WTC11 (cell line): Measurements from ENCODE around the gene VTI1A. TPM values are rescaled to one million over a fixed set of nuclear protein-coding genes. Genes with fewer than 3 reads are reported as not detected.

Experiments used
- ATAC-seq: fragments of 200-7000 bp; cut with Tn5 transposase; 2 replicates; pipeline ENCODE4 v1.10.0; 2021; ENCODE audit warnings: mild to moderate bottlenecking, moderate library complexity
- CTCF ChIA-PET: fragments of 300-600 bp; sonication (Branson Sonifier 250); formaldehyde crosslinking; loops from one replicate; lab custom pipeline; 2021; ENCODE audit warnings: antibody characterized with exemption; lab: Charles Lee
- POLR2A ChIA-PET: fragments of 350-600 bp; sonication (Branson Sonifier 250); formaldehyde crosslinking; loops from one replicate; lab custom pipeline; 2021; ENCODE audit warnings: antibody characterized with exemption; lab: Charles Lee
- DNase-seq: peaks from one replicate; pipeline ENCODE4 v3.0.0; 2021; ENCODE audit warnings: low spot score
- H3K27ac Mint-ChIP-seq: 2 replicates; pipeline ENCODE4 v1.8.0; 2021; ENCODE audit warnings: mixed read lengths
- H3K27me3 Mint-ChIP-seq: 2 replicates; pipeline ENCODE4 v1.8.0; 2021; ENCODE audit warnings: low read depth, mild to moderate bottlenecking, moderate library complexity, mixed read lengths
- H3K36me3 Mint-ChIP-seq: 2 replicates; pipeline ENCODE4 v1.8.0; 2021; ENCODE audit warnings: mixed read lengths
- H3K4me1 Mint-ChIP-seq: 2 replicates; pipeline ENCODE4 v1.8.0; 2022; ENCODE audit warnings: mixed read lengths
- H3K4me3 Mint-ChIP-seq: 2 replicates; pipeline ENCODE4 v1.8.0; 2021; ENCODE audit warnings: mild to moderate bottlenecking, moderate library complexity, mixed read lengths
- H3K9me3 Mint-ChIP-seq: 2 replicates; pipeline ENCODE4 v1.8.0; 2021; ENCODE audit warnings: mixed read lengths
- CREM ChIP-seq: sonication (generic); formaldehyde crosslinking; IDR thresholded peaks from 2 replicates; pipeline ENCODE4 v1.8.1; 2022; ENCODE audit warnings: mild to moderate bottlenecking, missing genetic modification reagents, moderate library complexity
- EMX1 ChIP-seq: fragments of 250-450 bp; sonication (Bioruptor Pico); IDR thresholded peaks from 2 replicates; pipeline ENCODE4 v1.8.0; 2021; ENCODE audit warnings: mild to moderate bottlenecking
- ESRRA ChIP-seq: sonication (generic); formaldehyde crosslinking; IDR thresholded peaks from 2 replicates; pipeline ENCODE4 v1.8.1; 2022; ENCODE audit warnings: mild to moderate bottlenecking, missing genetic modification reagents, borderline replicate concordance
- FOXJ3 ChIP-seq: sonication (generic); formaldehyde crosslinking; IDR thresholded peaks from 2 replicates; pipeline ENCODE4 v1.9.0; 2021; ENCODE audit warnings: missing genetic modification reagents, mild to moderate bottlenecking, borderline replicate concordance
- FOXP1 ChIP-seq: sonication (generic); formaldehyde crosslinking; IDR thresholded peaks from 2 replicates; pipeline ENCODE4 v1.8.0; 2022; ENCODE audit warnings: missing genetic modification reagents, mild to moderate bottlenecking, moderate library complexity, borderline replicate concordance
- GRHL2 ChIP-seq: fragments of 250-450 bp; sonication (Bioruptor Pico); IDR thresholded peaks from 2 replicates; pipeline ENCODE4 v1.8.0; 2022; ENCODE audit warnings: mild to moderate bottlenecking, moderate library complexity; ENCODE audit not compliant: insufficient replicate concordance, severe bottlenecking
- HMGA2 ChIP-seq: fragments of 250-450 bp; sonication (Bioruptor Pico); IDR thresholded peaks from 2 replicates; pipeline ENCODE4 v1.4.0; 2021; ENCODE audit warnings: mild to moderate bottlenecking, moderate library complexity
- IRF2 ChIP-seq: sonication (generic); formaldehyde crosslinking; IDR thresholded peaks from 2 replicates; pipeline ENCODE4 v1.8.0; 2022; ENCODE audit warnings: low read depth, missing genetic modification reagents, borderline replicate concordance
- JAZF1 ChIP-seq: fragments of 250-450 bp; sonication (Bioruptor Pico); IDR thresholded peaks from 2 replicates; pipeline ENCODE4 v1.9.0; 2021; ENCODE audit warnings: moderate library complexity, mild to moderate bottlenecking, inconsistent platforms
- JUN ChIP-seq: sonication (generic); formaldehyde crosslinking; IDR thresholded peaks from 2 replicates; pipeline ENCODE4 v1.8.0; 2023; ENCODE audit warnings: mild to moderate bottlenecking, missing genetic modification reagents
- NFYB ChIP-seq: sonication (generic); formaldehyde crosslinking; conservative IDR thresholded peaks from 2 replicates; pipeline ENCODE4 v1.8.0; 2022; ENCODE audit warnings: low read depth, missing genetic modification reagents
- SMAD4 ChIP-seq: sonication (generic); formaldehyde crosslinking; IDR thresholded peaks from 2 replicates; pipeline ENCODE4 v1.8.0; 2022; ENCODE audit warnings: mild to moderate bottlenecking, missing genetic modification reagents
- TCF7 ChIP-seq: sonication (generic); formaldehyde crosslinking; IDR thresholded peaks from 2 replicates; pipeline ENCODE4 v1.8.0; 2022; ENCODE audit warnings: mild to moderate bottlenecking, low read depth, missing genetic modification reagents, moderate library complexity
- ZNF138 ChIP-seq: sonication (generic); formaldehyde crosslinking; conservative IDR thresholded peaks from 2 replicates; pipeline ENCODE4 v1.8.1; 2022; ENCODE audit warnings: mild to moderate bottlenecking, moderate library complexity, missing genetic modification reagents
- ZNF396 ChIP-seq: fragments of 250-450 bp; sonication (Bioruptor Pico); IDR thresholded peaks from 2 replicates; pipeline ENCODE4 v1.8.0; 2021; ENCODE audit warnings: mild to moderate bottlenecking, moderate library complexity, borderline replicate concordance
- ZNF416 ChIP-seq: fragments of 250-450 bp; sonication (Bioruptor Pico); IDR thresholded peaks from 2 replicates; pipeline ENCODE4 v1.9.0; 2021; ENCODE audit warnings: mild to moderate bottlenecking, inconsistent platforms
- total RNA-seq: library from RNA; stranded (reverse); gene quantifications from 3 replicates; pipeline ENCODE4 v1.2.3, GENCODE V29; 2021
- TF ChIP-seq, protein P1 (sequence below): fragments of 250-450 bp; sonication (Bioruptor Pico); IDR thresholded peaks from 2 replicates; pipeline ENCODE4 v1.9.0; 2021; ENCODE audit warnings: mild to moderate bottlenecking
- TF ChIP-seq, protein P2 (sequence below): sonication (generic); formaldehyde crosslinking; IDR thresholded peaks from 2 replicates; pipeline ENCODE4 v1.8.1; 2022; ENCODE audit warnings: low read depth, missing genetic modification reagents, borderline replicate concordance
- TF ChIP-seq, protein P3 (sequence below): fragments of 200-600 bp; IDR thresholded peaks from 2 replicates; pipeline ENCODE4 v1.8.0; 2022; ENCODE audit warnings: antibody characterized with exemption
- TF ChIP-seq, protein P4 (sequence below): sonication (generic); formaldehyde crosslinking; IDR thresholded peaks from 2 replicates; pipeline ENCODE4 v1.8.0; 2023; ENCODE audit warnings: missing genetic modification reagents
- TF ChIP-seq, protein P5 (sequence below): fragments of 250-450 bp; sonication (Bioruptor Pico); conservative IDR thresholded peaks from 2 replicates; pipeline ENCODE4 v1.9.0; 2021; ENCODE audit warnings: mild to moderate bottlenecking
- TF ChIP-seq, protein P6 (sequence below): sonication (generic); formaldehyde crosslinking; IDR thresholded peaks from 2 replicates; pipeline ENCODE4 v1.8.1; 2023; ENCODE audit warnings: mild to moderate bottlenecking, missing genetic modification reagents, borderline replicate concordance
- TF ChIP-seq, protein P7 (sequence below): fragments of 250-450 bp; sonication (Bioruptor Pico); IDR thresholded peaks from 2 replicates; pipeline ENCODE4 v1.9.0; 2021; ENCODE audit warnings: moderate library complexity, mild to moderate bottlenecking, inconsistent platforms, borderline replicate concordance

VTI1A gene
- total RNA-seq, 1 experiment from 2014 or later = 20.1 TPM

DNA sequence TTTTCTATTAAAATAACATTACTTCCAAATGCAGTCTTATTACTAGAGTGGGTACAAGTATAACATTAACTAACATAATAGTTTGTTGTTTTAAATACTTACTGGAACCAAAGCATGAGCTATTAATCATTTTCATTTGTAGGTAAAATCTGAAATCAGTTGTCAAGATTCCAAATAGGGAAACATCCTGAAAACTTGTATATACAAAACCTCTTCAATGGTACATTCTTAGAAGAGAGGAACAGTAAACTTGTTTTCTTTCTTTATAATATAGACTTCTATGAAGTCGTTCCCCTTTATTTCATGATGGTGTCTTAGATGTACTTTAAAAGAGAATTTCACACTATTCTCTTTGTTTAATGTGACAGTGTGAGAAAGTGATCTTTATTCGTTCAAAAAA, 85.9 kb downstream of the VTI1A start (continued):
- TF ChIP-seq, protein P1, sequence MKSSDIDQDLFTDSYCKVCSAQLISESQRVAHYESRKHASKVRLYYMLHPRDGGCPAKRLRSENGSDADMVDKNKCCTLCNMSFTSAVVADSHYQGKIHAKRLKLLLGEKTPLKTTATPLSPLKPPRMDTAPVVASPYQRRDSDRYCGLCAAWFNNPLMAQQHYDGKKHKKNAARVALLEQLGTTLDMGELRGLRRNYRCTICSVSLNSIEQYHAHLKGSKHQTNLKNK (CRISPR knock-in tag) = no peak
- no peak for TF ChIP-seq IRF2 (CRISPR knock-in tag)
- TF ChIP-seq, protein P2, sequence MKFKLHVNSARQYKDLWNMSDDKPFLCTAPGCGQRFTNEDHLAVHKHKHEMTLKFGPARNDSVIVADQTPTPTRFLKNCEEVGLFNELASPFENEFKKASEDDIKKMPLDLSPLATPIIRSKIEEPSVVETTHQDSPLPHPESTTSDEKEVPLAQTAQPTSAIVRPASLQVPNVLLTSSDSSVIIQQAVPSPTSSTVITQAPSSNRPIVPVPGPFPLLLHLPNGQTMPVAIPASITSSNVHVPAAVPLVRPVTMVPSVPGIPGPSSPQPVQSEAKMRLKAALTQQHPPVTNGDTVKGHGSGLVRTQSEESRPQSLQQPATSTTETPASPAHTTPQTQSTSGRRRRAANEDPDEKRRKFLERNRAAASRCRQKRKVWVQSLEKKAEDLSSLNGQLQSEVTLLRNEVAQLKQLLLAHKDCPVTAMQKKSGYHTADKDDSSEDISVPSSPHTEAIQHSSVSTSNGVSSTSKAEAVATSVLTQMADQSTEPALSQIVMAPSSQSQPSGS = no peak

DNA sequence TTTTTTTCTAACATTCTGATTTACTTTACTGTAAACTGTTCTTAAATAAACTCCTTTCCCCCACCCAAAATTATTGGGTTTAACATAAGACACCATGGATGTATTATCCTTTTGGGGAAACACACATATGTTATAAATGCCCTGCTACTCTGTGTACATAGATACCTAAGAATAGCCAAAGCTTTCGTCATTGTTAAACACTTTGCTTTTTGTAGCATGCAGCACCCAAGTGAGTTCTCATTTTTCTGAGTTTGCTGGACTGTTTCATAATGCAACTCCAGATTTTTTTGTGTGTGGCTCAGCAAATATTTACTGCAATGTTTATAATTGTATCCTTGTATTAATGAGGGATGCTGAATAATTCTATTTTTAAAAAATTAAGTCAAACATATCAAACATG, 86.9 kb downstream of the VTI1A start:
- no peak for ATAC-seq
- H3K4me1 Mint-ChIP-seq = no peaks in the 10 kb centered on the region
- H3K36me3 Mint-ChIP-seq = no peaks in the 10 kb centered on the region
- H3K9me3 Mint-ChIP-seq = no peaks in the 10 kb centered on the region
- POLR2A ChIA-PET = no interaction called here
- TF ChIP-seq JUN (CRISPR knock-in tag) (no peak), GRHL2 (CRISPR knock-in tag) (no peak), IRF2 (CRISPR knock-in tag) (no peak), ZNF396 (CRISPR knock-in tag) (no peak), JAZF1 (no peak), ESRRA (CRISPR knock-in tag) (no peak), HMGA2 (no peak), FOXP1 (CRISPR knock-in tag) (no peak), ZNF416 (CRISPR knock-in tag) (no peak), ZNF138 (CRISPR knock-in tag) (no peak), NFYB (CRISPR knock-in tag) (no peak), FOXJ3 (no peak), EMX1 (CRISPR knock-in tag) (no peak)
- TF ChIP-seq, protein P3, sequence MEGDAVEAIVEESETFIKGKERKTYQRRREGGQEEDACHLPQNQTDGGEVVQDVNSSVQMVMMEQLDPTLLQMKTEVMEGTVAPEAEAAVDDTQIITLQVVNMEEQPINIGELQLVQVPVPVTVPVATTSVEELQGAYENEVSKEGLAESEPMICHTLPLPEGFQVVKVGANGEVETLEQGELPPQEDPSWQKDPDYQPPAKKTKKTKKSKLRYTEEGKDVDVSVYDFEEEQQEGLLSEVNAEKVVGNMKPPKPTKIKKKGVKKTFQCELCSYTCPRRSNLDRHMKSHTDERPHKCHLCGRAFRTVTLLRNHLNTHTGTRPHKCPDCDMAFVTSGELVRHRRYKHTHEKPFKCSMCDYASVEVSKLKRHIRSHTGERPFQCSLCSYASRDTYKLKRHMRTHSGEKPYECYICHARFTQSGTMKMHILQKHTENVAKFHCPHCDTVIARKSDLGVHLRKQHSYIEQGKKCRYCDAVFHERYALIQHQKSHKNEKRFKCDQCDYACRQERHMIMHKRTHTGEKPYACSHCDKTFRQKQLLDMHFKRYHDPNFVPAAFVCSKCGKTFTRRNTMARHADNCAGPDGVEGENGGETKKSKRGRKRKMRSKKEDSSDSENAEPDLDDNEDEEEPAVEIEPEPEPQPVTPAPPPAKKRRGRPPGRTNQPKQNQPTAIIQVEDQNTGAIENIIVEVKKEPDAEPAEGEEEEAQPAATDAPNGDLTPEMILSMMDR = no peak
- TF ChIP-seq, protein P4, sequence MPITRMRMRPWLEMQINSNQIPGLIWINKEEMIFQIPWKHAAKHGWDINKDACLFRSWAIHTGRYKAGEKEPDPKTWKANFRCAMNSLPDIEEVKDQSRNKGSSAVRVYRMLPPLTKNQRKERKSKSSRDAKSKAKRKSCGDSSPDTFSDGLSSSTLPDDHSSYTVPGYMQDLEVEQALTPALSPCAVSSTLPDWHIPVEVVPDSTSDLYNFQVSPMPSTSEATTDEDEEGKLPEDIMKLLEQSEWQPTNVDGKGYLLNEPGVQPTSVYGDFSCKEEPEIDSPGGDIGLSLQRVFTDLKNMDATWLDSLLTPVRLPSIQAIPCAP (CRISPR knock-in tag) = no peak
- TF ChIP-seq, protein P5, sequence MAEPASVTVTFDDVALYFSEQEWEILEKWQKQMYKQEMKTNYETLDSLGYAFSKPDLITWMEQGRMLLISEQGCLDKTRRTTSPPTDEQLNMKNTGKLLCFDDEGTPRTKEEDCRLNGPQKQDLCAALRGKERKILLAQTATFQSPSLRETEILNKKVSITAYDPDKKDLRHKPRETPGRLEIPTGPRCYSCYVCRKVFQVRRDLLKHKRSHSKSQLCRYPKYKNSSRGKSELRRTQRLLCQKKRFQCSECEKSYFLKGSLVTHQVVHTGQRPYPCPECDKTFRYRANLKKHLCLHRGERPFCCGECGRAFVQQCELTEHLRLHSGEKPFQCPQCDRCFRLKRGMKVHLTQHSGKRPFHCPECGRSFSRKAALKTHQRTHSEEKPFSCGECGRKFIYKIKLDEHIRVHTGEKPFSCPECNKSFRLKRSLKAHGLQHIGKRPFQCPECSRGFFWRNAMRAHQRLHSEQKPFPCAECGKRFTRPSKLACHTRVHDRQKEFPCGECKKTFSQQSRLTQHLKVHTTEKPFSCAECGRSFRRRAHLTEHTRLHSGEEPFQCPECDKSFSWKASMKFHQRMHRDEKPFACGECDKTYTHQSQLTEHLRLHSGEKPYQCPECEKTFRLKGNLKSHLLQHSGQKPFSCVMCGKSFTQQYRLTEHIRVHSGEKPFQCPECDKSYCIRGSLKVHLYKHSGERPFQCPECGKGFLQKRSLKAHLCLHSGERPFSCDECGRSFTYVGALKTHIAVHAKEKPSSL (CRISPR knock-in tag) = no peak
- TF ChIP-seq, all 79 proteins: peak for 0
- no peak for DNase-seq
- H3K4me3 Mint-ChIP-seq = no peak overlapping the region
- H3K27ac Mint-ChIP-seq = no peak overlapping the region
- no peaks in the 10 kb centered on the region for H3K27me3 Mint-ChIP-seq
- CTCF ChIA-PET = no interaction called here

DNA sequence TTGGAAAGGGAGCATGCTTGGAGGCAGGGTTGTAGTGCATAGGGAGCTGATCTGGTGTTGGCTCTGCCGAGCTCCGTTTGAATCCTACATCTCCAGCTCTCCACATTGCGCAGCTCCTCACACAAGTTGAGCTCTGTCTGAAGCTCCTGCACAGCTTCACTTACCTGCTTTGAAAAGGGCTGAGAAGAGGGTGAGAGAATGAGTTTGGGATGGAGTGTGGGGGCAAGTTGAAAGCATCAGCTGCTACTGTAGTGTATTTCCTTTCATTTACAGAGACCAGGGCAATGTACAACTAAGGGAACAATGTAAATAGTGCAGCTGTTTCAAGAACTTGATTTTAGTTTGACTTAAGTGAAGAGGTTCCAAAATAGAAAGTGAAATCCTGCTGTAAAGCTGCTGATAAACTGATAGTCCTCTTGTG, 88.5 kb downstream of the VTI1A start:
- no peaks in the 10 kb centered on the region; the same call in 1 of the 2 replicates for H3K36me3 Mint-ChIP-seq
- H3K27ac Mint-ChIP-seq = peak overlapping the region; percentile 1
- H3K9me3 Mint-ChIP-seq = no peaks in the 10 kb centered on the region
- H3K27me3 Mint-ChIP-seq = no peaks in the 10 kb centered on the region
- CTCF ChIA-PET = interaction anchor here (1.3 kb wide), 1 partner anchor 850 kb away, joined by 4 read pairs; no protein-coding TSS in a partner anchor
- POLR2A ChIA-PET = no interaction called here
- no peak overlapping the region for H3K4me3 Mint-ChIP-seq
- H3K4me1 Mint-ChIP-seq = peaks cover 6% of the 10 kb centered on the region
- ATAC-seq = no peak
- DNase-seq = no peak
- TF ChIP-seq TCF7 (CRISPR knock-in tag) (no peak), EMX1 (CRISPR knock-in tag) (no peak), SMAD4 (no peak), CREM (CRISPR knock-in tag) (no peak), JUN (CRISPR knock-in tag) (no peak)
- TF ChIP-seq, protein P6, sequence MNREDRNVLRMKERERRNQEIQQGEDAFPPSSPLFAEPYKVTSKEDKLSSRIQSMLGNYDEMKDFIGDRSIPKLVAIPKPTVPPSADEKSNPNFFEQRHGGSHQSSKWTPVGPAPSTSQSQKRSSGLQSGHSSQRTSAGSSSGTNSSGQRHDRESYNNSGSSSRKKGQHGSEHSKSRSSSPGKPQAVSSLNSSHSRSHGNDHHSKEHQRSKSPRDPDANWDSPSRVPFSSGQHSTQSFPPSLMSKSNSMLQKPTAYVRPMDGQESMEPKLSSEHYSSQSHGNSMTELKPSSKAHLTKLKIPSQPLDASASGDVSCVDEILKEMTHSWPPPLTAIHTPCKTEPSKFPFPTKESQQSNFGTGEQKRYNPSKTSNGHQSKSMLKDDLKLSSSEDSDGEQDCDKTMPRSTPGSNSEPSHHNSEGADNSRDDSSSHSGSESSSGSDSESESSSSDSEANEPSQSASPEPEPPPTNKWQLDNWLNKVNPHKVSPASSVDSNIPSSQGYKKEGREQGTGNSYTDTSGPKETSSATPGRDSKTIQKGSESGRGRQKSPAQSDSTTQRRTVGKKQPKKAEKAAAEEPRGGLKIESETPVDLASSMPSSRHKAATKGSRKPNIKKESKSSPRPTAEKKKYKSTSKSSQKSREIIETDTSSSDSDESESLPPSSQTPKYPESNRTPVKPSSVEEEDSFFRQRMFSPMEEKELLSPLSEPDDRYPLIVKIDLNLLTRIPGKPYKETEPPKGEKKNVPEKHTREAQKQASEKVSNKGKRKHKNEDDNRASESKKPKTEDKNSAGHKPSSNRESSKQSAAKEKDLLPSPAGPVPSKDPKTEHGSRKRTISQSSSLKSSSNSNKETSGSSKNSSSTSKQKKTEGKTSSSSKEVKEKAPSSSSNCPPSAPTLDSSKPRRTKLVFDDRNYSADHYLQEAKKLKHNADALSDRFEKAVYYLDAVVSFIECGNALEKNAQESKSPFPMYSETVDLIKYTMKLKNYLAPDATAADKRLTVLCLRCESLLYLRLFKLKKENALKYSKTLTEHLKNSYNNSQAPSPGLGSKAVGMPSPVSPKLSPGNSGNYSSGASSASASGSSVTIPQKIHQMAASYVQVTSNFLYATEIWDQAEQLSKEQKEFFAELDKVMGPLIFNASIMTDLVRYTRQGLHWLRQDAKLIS (CRISPR knock-in tag) = no peak
- TF ChIP-seq, protein P7, sequence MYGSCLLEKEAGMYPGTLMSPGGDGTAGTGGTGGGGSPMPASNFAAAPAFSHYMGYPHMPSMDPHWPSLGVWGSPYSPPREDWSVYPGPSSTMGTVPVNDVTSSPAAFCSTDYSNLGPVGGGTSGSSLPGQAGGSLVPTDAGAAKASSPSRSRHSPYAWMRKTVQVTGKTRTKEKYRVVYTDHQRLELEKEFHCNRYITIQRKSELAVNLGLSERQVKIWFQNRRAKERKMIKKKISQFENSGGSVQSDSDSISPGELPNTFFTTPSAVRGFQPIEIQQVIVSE = no peak
